SK-N-MC (cell line): Measurements from ENCODE around the gene RASAL1.
"Not testable (repeated sequence)": the region's sequence is repeated elsewhere in the genome, so short reads cannot be mapped to it uniquely, and the experiment has no call there.

ENCODE experiments used
- DNase-seq: peaks from one replicate; pipeline ENCODE4 v3.0.0-alpha.2; 2011; ENCODE audit warnings: low read depth, low spot score
- H3K27ac ChIP-seq: fragments of 200-600 bp; sonication (generic); 2 replicates; pipeline ENCODE4 v1.5.1; 2016; ENCODE audit warnings: mixed run types
- H3K36me3 ChIP-seq: fragments of 200-600 bp; sonication (generic); 2 replicates; pipeline ENCODE4 v1.6.1; 2017; ENCODE audit warnings: antibody characterized with exemption, low read length, mixed read lengths; ENCODE audit not compliant: insufficient read depth
- H3K4me3 ChIP-seq: fragments of 200-600 bp; sonication (generic); 2 replicates; pipeline ENCODE4 v1.5.1; 2016
- H3K9ac ChIP-seq: fragments of 200-600 bp; sonication (generic); 2 replicates; pipeline ENCODE4 v1.8.0; 2017; ENCODE audit warnings: mixed run types, mixed read lengths; ENCODE audit not compliant: insufficient read length
- H3K9me3 ChIP-seq: fragments of 200-600 bp; sonication (generic); 2 replicates; pipeline ENCODE4 v1.6.1; 2017; ENCODE audit warnings: low read depth, mild to moderate bottlenecking, antibody characterized with exemption, low read length, moderate library complexity, mixed read lengths
- EZH2 ChIP-seq: fragments of 200-600 bp; sonication (generic); IDR thresholded peaks from one replicate; pipeline ENCODE4 v1.6.1; 2017; ENCODE audit warnings: antibody characterized with exemption
- FOXP2 ChIP-seq: optimal IDR thresholded peaks from 2 replicates; pipeline ENCODE3; 2011; ENCODE audit warnings: mild to moderate bottlenecking, moderate library complexity; ENCODE audit not compliant: insufficient read depth; ENCODE audit errors: extremely low read length, control extremely low read depth
- POLR2AphosphoS5 ChIP-seq: IDR thresholded peaks from 2 replicates; pipeline ENCODE4 v1.6.1; 2012; ENCODE audit warnings: mild to moderate bottlenecking, low read depth, low read length, borderline replicate concordance

Gene RASAL1

GRCh38 chr12:113118142-113118541, 17.4 kb downstream of the RASAL1 start:
- TF ChIP-seq POLR2AphosphoS5 = no peak
- no peak for TF ChIP-seq EZH2
- no peak for TF ChIP-seq FOXP2
- Histone ChIP-seq H3K9me3 (no peaks in the 10 kb centered on the region), H3K27ac (no peak overlapping the region), H3K4me3 (no peak overlapping the region), H3K36me3 (no peaks in the 10 kb centered on the region), H3K9ac (no peak overlapping the region)
- no peak for DNase-seq

- H3K9ac ChIP-seq, H3K36me3 ChIP-seq, H3K27ac ChIP-seq, DNase-seq, H3K9me3 ChIP-seq, H3K4me3 ChIP-seq: not testable (repeated sequence)
Measured at GRCh38 chr12:113117684-113118083, 17.9 kb downstream of the RASAL1 start.

GRCh38 chr12:113116875-113117274, 18.7 kb downstream of the RASAL1 start:
- no peak overlapping the region for H3K27ac ChIP-seq
- H3K36me3 ChIP-seq = no peaks in the 10 kb centered on the region
- no peaks in the 10 kb centered on the region for H3K9me3 ChIP-seq
- no peak overlapping the region for H3K9ac ChIP-seq
- no peak for TF ChIP-seq EZH2
- no peak for TF ChIP-seq FOXP2
- TF ChIP-seq POLR2AphosphoS5 = no peak
- no peak for DNase-seq
- H3K4me3 ChIP-seq = no peak overlapping the region

- no peak overlapping the region for H3K4me3 ChIP-seq
- TF ChIP-seq POLR2AphosphoS5 (no peak), FOXP2 (no peak), EZH2 (no peak)
- no peak overlapping the region for H3K9ac ChIP-seq
- H3K36me3 ChIP-seq = no peaks in the 10 kb centered on the region
- no peaks in the 10 kb centered on the region for H3K9me3 ChIP-seq
- DNase-seq = no peak
- H3K27ac ChIP-seq = no peak overlapping the region
Measured at GRCh38 chr12:113115455-113116126, 20.0 kb downstream of the RASAL1 start.

- no peaks in the 10 kb centered on the region for H3K9me3 ChIP-seq
- no peak overlapping the region for H3K4me3 ChIP-seq
- no peak overlapping the region for H3K27ac ChIP-seq
- H3K36me3 ChIP-seq = no peaks in the 10 kb centered on the region
- TF ChIP-seq FOXP2 (no peak), POLR2AphosphoS5 (no peak), EZH2 (no peak)
- no peak overlapping the region for H3K9ac ChIP-seq
- no peak for DNase-seq
Measured at GRCh38 chr12:113114447-113115178, 20.9 kb downstream of the RASAL1 start.

GRCh38 chr12:113113397-113113796, 22.2 kb downstream of the RASAL1 start:
- no peak for DNase-seq
- Histone ChIP-seq H3K9ac (no peak overlapping the region), H3K4me3 (no peak overlapping the region), H3K9me3 (no peaks in the 10 kb centered on the region), H3K27ac (no peak overlapping the region), H3K36me3 (no peaks in the 10 kb centered on the region)
- no peak for TF ChIP-seq POLR2AphosphoS5
- no peak for TF ChIP-seq EZH2
- no peak for TF ChIP-seq FOXP2

GRCh38 chr12:113112043-113112899, 23.3 kb downstream of the RASAL1 start:
- no peak for TF ChIP-seq EZH2
- no peak for TF ChIP-seq POLR2AphosphoS5
- TF ChIP-seq FOXP2 = no peak
- H3K9ac ChIP-seq = no peak overlapping the region
- no peak overlapping the region for H3K4me3 ChIP-seq
- H3K9me3 ChIP-seq = no peaks in the 10 kb centered on the region
- H3K36me3 ChIP-seq = no peaks in the 10 kb centered on the region
- no peak for DNase-seq
- H3K27ac ChIP-seq = no peak overlapping the region

- Histone ChIP-seq H3K27ac (no peak overlapping the region), H3K9ac (no peak overlapping the region), H3K4me3 (no peak overlapping the region), H3K9me3 (no peaks in the 10 kb centered on the region), H3K36me3 (no peaks in the 10 kb centered on the region)
- no peak for DNase-seq
- TF ChIP-seq EZH2 (no peak), FOXP2 (no peak), POLR2AphosphoS5 (no peak)
Measured at GRCh38 chr12:113111247-113111646, 24.3 kb downstream of the RASAL1 start.
